ENCODE measurements around the gene SH3BP4. TPM values are rescaled to one million over a fixed set of nuclear protein-coding genes. Genes with fewer than 3 reads are reported as not detected.

Gene SH3BP4, protein sequence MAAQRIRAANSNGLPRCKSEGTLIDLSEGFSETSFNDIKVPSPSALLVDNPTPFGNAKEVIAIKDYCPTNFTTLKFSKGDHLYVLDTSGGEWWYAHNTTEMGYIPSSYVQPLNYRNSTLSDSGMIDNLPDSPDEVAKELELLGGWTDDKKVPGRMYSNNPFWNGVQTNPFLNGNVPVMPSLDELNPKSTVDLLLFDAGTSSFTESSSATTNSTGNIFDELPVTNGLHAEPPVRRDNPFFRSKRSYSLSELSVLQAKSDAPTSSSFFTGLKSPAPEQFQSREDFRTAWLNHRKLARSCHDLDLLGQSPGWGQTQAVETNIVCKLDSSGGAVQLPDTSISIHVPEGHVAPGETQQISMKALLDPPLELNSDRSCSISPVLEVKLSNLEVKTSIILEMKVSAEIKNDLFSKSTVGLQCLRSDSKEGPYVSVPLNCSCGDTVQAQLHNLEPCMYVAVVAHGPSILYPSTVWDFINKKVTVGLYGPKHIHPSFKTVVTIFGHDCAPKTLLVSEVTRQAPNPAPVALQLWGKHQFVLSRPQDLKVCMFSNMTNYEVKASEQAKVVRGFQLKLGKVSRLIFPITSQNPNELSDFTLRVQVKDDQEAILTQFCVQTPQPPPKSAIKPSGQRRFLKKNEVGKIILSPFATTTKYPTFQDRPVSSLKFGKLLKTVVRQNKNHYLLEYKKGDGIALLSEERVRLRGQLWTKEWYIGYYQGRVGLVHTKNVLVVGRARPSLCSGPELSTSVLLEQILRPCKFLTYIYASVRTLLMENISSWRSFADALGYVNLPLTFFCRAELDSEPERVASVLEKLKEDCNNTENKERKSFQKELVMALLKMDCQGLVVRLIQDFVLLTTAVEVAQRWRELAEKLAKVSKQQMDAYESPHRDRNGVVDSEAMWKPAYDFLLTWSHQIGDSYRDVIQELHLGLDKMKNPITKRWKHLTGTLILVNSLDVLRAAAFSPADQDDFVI
- total RNA-seq (2022; extraction: Qiagen RNA extraction; ENCODE audit: low read depth): 33.2 to 34.7 TPM (median 33.9 TPM) in 5 replicates

DNA sequence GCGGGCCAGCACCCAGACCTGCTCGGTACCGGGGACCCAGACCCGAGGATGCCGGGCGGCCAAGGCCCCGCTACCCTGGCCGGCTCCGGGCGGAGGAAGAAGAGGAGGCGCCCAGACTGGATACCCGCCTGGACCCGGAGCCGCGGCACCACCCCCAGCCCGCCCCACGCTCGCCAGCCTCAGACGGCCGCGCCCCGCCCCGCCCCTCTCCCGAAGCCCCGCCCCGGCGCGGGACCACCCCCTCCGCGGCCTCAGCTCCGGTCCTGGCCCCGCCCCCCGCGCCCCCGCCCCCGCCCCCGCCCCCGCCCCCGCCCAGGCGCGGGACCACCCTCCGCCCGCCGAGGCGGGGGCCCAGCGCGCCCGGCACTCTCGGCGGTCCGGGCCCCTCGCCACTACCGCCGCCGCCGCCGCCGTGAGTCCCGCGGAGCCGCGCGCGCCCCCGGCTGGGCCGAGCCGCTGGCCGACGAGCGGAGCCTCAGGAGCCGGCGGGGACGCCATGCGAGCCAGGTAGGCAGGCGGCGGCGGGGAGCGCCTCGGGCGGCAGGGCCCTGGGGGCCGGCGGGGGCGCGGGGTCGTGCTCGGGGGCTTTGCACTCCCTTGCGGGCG, at the start of gene SH3BP4:
TSS of gene SH3BP4 (plus strand) at position 354 of the 606 bp plus-strand sequence. CDS start 82,986 bp downstream, outside the sequence.

